ENCODE results near the gene CLSTN2. TPM values are rescaled to one million over a fixed set of nuclear protein-coding genes. Genes with fewer than 3 reads are reported as not detected.

The CLSTN2 gene
- total RNA-seq, 2 experiments from 2014 or later = not detected

- ChIA-PET POLR2A (no interaction called here), CTCF (no interaction called here)
Measured at GRCh38 chr3:139940622-139941021, 5.6 kb downstream of the CLSTN2 start.

- ChIA-PET POLR2A (no interaction called here), CTCF (no interaction called here)
Measured at GRCh38 chr3:139941580-139941979, 6.6 kb downstream of the CLSTN2 start.

GRCh38 chr3:139944256-139944910, 9.4 kb downstream of the CLSTN2 start:
- CTCF ChIA-PET = no interaction called here
- POLR2A ChIA-PET = no interaction called here

DNA sequence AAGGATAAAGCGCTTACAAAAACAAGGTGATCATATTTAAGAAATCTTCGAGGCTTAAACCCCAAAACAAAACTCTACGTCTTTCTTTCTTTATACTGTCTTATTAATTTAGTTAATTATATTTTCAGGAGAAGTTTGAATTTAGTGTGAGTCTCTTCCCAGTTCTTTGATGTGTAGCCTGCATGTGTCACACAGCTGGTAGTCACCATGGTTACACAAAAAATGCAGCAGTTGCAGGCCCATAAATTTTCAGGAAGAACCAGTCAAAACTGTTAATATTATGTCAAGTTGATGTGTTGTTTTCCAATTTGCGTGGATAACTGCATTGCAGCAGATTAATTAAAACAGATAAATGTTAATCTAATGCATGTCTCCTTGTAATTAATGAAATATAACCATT, 10.4 kb downstream of the CLSTN2 start:
- CTCF ChIA-PET = no interaction called here
- POLR2A ChIA-PET = no interaction called here

DNA sequence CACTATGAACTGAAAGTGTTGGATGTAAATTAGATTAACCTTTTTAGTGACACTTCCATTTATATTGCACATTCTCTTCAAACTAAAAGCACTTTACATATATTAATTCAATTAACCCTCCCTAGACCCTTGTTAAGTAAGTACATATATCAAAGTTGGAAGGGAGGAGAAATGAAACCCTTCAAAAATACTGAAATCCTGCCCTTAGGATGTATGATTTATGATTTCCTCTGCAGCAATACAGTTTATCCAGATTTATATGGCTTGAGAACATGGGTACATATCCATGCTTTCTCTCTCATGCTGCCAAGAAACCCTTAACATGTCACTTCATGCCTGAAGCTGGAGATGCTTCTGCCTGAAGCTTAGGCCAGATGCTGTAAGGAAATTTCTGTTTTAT, 11.0 kb downstream of the CLSTN2 start:
- ChIA-PET POLR2A (no interaction called here), CTCF (no interaction called here)

DNA sequence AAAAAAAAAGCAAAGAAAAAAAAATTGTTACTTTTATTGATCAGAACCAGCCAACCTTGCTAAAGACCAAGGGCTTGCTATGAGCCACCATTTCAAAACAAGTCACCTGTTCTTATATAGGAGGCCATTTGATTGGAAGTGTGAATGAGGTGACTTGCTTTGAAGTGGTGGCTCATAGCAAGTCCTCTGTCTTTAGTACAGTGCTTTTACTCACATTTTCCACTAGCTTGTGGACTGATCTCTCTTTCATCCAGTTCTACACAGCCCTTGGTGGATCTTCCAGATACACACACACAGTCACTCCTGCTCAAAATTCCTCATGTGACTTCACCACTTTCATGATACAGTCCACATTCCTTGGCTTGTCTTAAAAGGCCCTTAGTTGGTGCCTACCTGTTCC, 13.5 kb downstream of the CLSTN2 start:
- ChIA-PET CTCF (no interaction called here), POLR2A (no interaction called here)

DNA sequence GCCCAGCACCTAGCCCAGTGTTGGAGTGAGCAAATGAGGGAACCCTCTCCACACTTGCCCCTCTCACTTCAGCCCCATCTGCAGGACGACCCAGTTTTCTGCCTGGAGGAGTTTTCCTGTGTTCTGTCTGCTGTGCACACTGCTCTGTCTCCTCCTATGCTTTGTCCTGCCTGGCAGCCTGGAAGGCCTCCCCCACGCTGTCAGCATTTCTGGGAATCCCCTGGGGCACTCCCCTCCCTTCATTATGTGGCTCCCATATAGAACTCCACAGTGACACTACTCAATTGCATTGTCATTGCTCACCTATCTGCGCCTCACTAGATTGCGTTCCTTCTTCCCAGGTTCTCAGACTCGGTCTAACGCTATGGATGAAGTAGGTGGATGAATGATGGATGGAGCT, 13.9 kb downstream of the CLSTN2 start:
- POLR2A ChIA-PET = no interaction called here
- CTCF ChIA-PET = no interaction called here

GRCh38 chr3:139953131-139953910, 18.3 kb downstream of the CLSTN2 start:
- CTCF ChIA-PET = no interaction called here

DNA sequence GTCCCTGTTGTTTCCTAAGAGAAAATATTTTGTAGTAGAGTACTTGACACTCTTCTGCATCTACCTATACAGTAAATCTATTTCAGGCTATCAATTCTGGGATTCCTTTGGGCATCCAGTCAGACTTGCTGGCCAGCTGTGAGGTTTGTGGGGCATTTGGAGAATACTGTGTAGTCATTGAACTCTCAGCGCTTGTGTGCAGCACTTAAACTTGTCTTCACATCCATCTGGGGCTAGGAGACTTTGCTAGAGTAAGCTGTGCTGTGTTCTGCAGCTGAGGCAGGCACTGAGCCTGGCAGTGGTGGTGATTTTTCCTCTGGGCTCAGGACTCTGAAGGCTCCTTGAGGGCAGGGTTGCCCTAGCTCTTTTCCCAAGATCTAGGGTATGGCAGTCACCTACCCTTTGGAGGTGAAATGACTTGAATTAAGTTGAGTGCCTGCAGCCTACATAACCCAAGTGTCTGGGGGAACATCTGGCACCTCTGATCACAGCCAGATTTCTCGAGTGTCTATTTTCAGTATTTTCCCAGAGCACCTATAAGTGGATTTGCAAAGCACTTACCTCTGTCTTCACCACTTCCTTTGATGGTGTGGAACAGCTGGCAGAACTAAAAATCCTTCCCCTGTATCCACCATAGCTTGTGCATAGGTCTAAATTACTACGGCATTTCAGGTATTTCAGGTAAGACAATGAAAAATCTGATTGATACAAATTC, 19.3 kb downstream of the CLSTN2 start:
- ChIA-PET POLR2A (no interaction called here), CTCF (no interaction called here)

More at GRCh38 chr3:139953131-139953910, 18.3 kb downstream of the CLSTN2 start:
- POLR2A ChIA-PET = no interaction called here

- CTCF ChIA-PET = no interaction called here
- POLR2A ChIA-PET = no interaction called here
Measured at GRCh38 chr3:139957844-139958243, 22.9 kb downstream of the CLSTN2 start.

DNA sequence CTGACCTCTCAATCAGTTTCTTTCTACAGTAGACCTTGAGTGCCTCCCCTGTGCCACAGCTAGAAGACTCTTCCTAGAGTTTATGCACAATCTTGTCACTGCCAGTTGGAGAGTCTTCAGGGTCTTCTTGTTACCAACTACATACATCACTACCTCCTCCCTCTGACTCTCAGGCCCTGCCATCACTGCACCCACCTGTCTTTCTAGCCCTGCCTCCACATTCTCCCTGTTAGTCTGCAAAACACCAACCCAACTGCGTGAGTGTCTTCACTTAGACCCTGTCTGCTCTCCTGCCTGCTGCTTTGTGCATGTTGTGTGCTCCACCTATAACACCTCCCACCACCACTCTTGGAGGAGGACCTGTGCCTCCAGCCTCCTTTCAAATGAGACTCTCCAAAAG, 34.4 kb downstream of the CLSTN2 start:
- ChIA-PET CTCF (no interaction called here), POLR2A (no interaction called here)

- ChIA-PET POLR2A (no interaction called here), CTCF (no interaction called here)
Measured at GRCh38 chr3:139970526-139970925, 35.5 kb downstream of the CLSTN2 start.

- ChIA-PET CTCF (no interaction called here), POLR2A (no interaction called here)
Measured at GRCh38 chr3:139974809-139975425, 39.9 kb downstream of the CLSTN2 start.

GRCh38 chr3:139975594-139976365, 40.8 kb downstream of the CLSTN2 start:
- ChIA-PET CTCF (interaction anchor here (0.6 kb wide), 1 partner anchor 230 kb away, joined by 3 read pairs; no protein-coding TSS in a partner anchor), POLR2A (no interaction called here)

DNA sequence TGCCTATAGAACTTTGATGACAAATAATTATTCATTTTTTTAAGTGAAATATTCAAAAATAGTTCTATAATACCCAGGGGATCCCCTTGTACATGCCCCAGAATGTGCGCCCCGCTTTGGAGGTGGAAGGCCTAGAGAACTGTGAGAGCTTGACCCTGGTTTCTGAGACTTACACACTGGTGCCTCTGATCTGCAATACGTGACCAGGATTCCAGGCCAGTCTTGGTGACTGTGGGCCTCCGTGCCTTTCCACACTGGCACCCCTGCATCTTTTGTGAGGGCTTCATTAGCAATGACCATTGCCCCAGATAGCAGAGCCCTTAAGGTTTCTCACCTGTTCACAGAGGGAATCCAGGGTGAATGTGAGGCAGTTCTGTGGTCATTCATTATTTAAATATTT, 44.0 kb downstream of the CLSTN2 start:
- CTCF ChIA-PET = no interaction called here
- POLR2A ChIA-PET = no interaction called here

DNA sequence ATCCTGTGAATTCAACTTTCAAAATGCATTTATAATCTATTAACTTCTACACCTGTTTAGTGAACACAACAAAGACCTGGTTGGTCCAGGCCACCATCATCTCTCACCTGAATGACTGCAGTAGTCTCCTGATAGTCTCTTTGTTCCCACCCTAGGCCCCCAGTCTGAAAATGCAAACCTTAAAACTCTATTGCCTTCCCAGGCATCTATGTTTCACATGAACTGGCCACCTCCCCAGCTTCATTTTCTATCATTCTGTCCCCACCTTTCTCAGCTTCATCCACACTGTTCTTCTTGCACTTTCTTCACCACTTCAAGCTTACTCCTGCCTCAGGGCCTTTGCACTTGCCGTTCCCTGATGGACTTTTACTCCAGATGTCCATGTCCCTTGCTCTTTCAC, 45.0 kb downstream of the CLSTN2 start:
- ChIA-PET CTCF (no interaction called here), POLR2A (no interaction called here)

DNA sequence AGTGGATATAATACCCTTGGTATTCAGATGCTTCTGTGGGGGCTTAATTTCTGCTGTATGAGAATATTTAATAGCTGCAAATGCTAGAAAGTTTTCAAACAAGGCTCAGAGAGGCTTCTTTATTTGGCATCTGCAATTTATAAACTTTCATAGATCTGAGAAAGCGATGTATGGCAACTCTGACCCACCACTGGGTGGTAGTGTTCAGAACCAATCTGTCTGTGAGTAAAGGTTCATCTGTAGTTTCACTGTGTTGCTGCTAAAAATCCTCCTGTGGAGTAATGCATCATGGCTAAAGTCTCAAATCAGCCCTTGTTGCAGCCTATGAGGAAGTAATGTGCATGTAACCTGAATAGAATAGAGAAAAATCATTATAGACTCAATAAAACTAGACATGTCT, 47.4 kb downstream of the CLSTN2 start:
- POLR2A ChIA-PET = no interaction called here

DNA sequence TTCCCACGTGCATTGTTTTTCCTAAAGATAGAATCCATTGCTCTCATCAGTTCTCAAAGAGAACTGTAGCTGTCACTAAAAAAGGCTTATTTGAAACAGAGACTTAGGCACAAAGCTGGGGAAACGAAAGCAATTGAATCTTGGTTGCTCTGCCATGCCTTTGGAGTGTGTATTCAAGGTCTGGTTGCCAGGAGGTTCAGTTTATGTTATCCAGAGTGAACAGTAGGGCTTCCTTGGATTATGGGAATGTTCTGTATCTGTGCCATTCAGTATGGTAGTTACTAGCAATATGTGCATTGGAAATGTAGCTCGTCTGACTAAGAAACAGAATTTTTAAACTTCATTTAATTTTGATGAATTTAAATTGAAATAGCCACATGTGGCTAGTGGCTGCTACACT, 50.6 kb downstream of the CLSTN2 start:
- CTCF ChIA-PET = no interaction called here
- POLR2A ChIA-PET = no interaction called here

More for the DNA sequence above, 47.4 kb downstream of the CLSTN2 start:
- CTCF ChIA-PET = no interaction called here

- CTCF ChIA-PET = no interaction called here
- POLR2A ChIA-PET = no interaction called here
Measured at GRCh38 chr3:139987908-139988307, 52.9 kb downstream of the CLSTN2 start.

GRCh38 chr3:139988472-139989156, 53.6 kb downstream of the CLSTN2 start:
- CTCF ChIA-PET = no interaction called here
- POLR2A ChIA-PET = no interaction called here

Measured in activated CD8-positive, alpha-beta memory T cell treated with anti-CD3 and anti-CD28 coated beads for 36 hours (primary cell).